ENCODE results near the gene ARID1B.

- TF ChIP-seq, protein P1, sequence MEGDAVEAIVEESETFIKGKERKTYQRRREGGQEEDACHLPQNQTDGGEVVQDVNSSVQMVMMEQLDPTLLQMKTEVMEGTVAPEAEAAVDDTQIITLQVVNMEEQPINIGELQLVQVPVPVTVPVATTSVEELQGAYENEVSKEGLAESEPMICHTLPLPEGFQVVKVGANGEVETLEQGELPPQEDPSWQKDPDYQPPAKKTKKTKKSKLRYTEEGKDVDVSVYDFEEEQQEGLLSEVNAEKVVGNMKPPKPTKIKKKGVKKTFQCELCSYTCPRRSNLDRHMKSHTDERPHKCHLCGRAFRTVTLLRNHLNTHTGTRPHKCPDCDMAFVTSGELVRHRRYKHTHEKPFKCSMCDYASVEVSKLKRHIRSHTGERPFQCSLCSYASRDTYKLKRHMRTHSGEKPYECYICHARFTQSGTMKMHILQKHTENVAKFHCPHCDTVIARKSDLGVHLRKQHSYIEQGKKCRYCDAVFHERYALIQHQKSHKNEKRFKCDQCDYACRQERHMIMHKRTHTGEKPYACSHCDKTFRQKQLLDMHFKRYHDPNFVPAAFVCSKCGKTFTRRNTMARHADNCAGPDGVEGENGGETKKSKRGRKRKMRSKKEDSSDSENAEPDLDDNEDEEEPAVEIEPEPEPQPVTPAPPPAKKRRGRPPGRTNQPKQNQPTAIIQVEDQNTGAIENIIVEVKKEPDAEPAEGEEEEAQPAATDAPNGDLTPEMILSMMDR (IDR thresholded peaks at IDR 0.05; ENCODE audit: poor library complexity), result no peak
- TF ChIP-seq EZH2phosphoT487 (IDR thresholded peaks at IDR 0.05; ENCODE audit: low read depth, severe bottlenecking, unreplicated experiment) (no peak), EZH2 (IDR thresholded peaks at IDR 0.05; ENCODE audit: borderline replicate concordance) (no peak)
These were observed 476.5 kb downstream of the ARID1B start for GRCh38 chr6:157253699-157254098.
